ENCODE results near the gene THOC5.
"Not testable (repeated sequence)": the region's sequence is repeated elsewhere in the genome, so short reads cannot be mapped to it uniquely, and the experiment has no call there.

THOC5 gene

GRCh38 chr22:29503811-29504372 is 49.7 kb downstream of the THOC5 start:
- no peak for DNase-seq

GRCh38 chr22:29499852-29500251 is 53.7 kb downstream of the THOC5 start:
- DNase-seq, result no peak

- no peak for DNase-seq
Observed at GRCh38 chr22:29493636-29494035, 59.9 kb downstream of the THOC5 start.

- DNase-seq, result no peak
Observed at GRCh38 chr22:29491012-29491411, 62.5 kb downstream of the THOC5 start.

DNA sequence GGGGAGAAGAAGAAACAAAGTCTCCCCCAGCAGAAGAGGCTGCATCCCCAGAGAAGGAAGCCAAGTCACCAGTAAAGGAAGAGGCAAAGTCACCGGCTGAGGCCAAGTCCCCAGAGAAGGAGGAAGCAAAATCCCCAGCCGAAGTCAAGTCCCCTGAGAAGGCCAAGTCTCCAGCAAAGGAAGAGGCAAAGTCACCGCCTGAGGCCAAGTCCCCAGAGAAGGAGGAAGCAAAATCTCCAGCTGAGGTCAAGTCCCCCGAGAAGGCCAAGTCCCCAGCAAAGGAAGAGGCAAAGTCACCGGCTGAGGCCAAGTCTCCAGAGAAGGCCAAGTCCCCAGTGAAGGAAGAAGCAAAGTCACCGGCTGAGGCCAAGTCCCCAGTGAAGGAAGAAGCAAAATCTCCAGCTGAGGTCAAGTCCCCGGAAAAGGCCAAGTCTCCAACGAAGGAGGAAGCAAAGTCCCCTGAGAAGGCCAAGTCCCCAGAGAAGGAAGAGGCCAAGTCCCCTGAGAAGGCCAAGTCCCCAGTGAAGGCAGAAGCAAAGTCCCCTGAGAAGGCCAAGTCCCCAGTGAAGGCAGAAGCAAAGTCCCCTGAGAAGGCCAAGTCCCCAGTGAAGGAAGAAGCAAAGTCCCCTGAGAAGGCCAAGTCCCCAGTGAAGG is 64.3 kb downstream of the THOC5 start:
- DNase-seq, result not testable (repeated sequence)

DNA sequence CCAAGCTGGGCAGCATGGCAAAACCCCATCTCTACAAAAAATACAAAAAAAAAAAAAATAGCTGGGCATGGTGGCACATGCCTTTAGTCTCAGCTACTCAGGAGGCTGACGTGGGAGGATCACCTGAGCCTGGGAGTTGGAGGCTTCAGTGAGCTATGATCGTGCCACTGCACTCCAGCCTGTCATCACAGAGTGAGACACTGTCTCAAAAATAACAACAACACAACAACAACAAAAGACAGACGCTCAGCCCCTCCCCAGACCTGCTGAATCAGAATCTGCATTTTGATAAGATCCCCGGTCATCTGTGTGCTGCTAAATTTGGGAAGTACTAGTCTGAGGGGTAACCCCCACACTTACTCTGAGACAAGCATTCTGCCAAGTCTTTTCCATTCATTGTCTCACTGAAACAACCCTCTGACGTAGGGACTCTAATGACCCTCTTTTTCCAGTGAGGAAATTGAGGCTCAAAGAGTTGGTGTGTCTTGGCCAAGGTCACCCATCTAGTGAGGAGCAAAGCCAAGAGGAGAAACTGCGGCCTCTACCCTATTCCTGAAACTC is 66.1 kb downstream of the THOC5 start:
- DNase-seq, result no peak

DNA sequence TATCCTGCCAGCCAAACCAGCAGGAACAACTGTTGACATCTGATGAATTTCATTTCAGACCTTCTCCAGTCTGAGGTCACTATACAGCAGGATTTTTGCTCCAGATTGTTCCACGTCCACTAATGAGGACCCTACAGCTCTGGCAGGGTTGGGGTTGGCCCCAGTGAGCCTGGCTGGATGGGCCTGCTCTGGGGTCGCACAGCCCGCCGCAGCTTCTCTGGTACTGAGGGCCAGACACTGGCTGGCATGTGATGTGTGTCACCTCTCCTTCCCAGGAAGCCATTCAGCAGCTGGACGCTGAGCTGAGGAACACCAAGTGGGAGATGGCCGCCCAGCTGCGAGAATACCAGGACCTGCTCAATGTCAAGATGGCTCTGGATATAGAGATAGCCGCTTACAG is 68.1 kb downstream of the THOC5 start:
- DNase-seq, result no peak

- DNase-seq, result no peak
Observed at GRCh38 chr22:29484642-29485041, 68.9 kb downstream of the THOC5 start.

DNA sequence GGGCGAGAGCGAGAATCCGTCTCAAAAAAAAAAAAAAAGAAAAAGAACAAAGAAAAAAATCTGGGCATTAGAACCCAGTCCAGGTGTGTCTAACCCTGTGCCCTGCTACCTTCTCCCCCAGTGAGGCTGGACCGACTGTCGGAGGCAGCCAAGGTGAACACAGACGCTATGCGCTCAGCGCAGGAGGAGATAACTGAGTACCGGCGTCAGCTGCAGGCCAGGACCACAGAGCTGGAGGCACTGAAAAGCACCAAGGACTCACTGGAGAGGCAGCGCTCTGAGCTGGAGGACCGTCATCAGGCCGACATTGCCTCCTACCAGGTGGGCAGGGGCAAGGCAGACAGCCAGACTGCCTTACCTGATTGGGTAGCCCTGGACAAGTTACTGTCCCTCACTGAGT is 70.3 kb downstream of the THOC5 start:
- no peak for DNase-seq

DNA sequence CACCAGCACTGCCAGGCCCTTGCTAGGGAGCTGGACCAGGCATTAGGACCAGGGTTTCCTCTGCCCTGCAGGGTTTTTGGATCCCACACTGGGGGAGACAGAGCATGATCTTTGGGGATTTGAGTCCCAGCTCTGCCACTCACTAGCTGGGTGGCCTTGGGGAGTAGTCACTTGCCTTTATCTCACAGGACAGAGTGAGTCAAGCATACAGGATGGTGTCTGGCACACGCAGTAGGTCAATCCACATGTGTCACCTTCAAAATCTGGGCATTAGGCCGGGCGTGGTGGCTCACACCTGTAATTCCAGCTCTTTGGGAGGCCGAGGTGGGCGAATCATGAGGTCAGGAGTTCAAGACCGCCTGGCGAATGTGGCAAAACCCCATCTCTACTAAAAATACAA is 70.8 kb downstream of the THOC5 start:
- DNase-seq, result no peak

- DNase-seq, result no peak
Observed at GRCh38 chr22:29482253-29482652, 71.3 kb downstream of the THOC5 start.

DNA sequence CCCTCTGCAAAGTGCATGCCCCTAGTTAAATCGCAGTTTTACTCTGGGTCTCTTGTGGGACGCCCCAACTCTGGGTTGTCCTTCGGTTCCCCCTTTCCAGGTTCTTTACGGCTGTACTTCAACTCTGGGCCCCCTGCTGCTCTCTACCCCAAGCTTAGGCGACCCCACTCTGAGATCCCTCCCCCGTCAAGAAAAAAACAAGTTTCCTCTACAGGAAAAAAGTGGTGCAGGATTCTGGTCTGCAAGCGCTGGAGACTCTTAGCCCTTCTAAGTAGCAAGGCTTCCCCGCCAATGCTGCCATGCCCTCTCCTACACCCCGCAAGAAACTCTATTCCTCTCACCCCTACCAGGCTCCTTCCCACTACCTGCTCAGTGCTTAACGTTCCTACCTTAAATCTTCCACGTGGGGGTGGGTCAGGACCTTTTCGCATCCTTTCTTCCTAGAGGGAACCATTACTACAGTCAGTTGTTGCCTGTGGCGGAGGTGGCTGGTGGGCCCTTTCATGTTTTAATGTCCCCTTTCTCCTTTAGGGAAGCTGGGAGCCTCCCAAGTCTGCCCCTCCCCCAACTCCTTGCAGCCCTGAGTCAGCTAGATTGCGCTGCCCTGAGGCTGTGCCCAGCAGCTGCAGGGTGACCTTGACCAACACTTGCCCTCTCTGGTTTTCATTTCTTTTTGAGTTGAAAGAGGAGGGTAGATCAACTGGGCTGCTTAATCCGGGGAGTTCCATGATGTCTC is 72.1 kb downstream of the THOC5 start:
- no peak for DNase-seq

- DNase-seq, result no peak
Observed at GRCh38 chr22:29480512-29481264, 72.9 kb downstream of the THOC5 start.

GRCh38 chr22:29480262-29480511 is 73.4 kb downstream of the THOC5 start:
- DNase-seq, result no peak

GRCh38 chr22:29479417-29480261 is 73.9 kb downstream of the THOC5 start, which contains the start of gene NEFH:
Gene NEFH (plus strand): TSS chr22:29480218. CDS start chr22:29480263, 45 bp downstream.
- no peak for DNase-seq

GRCh38 chr22:29478326-29479276 is 75.0 kb downstream of the THOC5 start:
- no peak for DNase-seq

DNA sequence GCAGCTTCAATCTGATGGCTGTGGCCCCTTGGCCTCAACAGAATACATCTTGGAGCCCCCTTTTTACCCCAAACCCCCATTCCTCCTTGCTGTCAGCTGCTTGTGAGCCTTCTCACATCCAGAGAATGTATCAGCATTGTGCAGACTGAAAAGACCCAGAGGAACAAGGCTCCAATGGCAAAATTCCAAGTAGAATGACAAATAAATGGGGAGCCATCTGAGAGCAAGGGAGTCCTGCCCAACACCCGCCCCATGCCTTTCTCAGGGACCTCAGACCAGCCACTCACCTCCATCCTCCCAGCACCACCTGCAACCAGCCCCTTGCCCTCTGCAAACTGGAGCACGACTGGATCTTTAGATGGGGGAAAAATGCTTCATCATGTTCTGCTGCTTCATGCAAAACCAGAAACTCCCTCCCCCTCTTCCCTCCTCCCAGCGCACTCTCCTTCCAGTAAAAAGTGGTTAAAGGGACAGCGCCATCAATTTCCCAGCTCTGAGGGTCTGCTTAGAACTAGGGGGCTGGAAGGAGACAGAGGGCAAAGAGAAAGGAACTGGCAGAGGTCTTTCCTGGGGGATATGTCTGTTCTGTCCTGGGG is 75.7 kb downstream of the THOC5 start:
- DNase-seq, result no peak

GRCh38 chr22:29476116-29476515 is 77.4 kb downstream of the THOC5 start:
- DNase-seq, result no peak

DNA sequence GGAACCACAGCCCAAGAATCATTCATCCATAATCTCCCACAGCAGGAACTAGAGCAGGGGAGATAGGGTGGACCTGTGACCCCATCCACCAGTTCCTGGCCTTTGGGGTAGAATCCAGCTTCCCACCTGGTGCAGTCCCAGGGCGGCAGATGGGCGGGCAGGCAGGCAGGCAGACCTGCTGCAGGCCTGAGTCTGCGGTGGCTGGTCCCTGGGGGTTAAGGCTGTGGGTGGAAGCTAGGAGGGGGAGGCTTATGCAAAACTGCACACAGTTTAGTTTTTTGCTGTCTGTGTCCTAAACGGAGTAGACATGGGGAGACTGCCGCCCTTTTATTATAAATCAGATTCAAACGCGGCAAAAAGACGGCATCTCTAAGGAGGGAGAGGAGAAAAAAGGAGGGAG is 78.0 kb downstream of the THOC5 start:
- no peak for DNase-seq

DNA sequence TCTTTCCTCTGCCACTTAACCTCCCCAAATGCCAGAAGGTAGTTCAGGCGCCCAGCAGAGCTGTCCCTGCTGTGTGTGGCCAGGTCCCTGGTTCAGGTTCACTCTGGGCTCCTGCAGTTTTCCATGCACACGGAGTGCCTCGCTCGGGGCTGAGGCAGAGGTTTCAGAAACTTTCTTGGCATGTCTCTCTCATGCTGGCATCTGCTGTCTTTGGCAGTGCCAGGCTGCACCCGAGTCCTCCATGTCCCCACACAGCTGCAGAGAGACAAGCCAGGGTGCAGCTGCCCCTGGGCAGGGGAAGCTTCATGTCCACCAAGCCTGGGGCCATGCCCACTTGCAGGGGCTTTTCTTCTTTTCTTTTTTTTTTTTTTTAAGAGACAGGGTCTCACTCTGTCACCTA is 80.6 kb downstream of the THOC5 start:
- no peak for DNase-seq
